GM21360 (cell line): ENCODE data around the gene CDKAL1.

ENCODE experiments used
- ATAC-seq: cut with Tn5 transposase; IDR thresholded peaks from one replicate; pipeline ENCODE4 v1.9.1; 2021; ENCODE audit warnings: mild to moderate bottlenecking, moderate library complexity; ENCODE audit not compliant: unreplicated experiment

Gene CDKAL1

GRCh38 chr6:21263531-21264287 lies 729.5 kb downstream of the CDKAL1 start:
- ATAC-seq, result no peak

GRCh38 chr6:21264288-21265033 lies 730.2 kb downstream of the CDKAL1 start:
- no peak for ATAC-seq

GRCh38 chr6:21265034-21265729 lies 730.9 kb downstream of the CDKAL1 start:
- ATAC-seq, result no peak

GRCh38 chr6:21265730-21266044 lies 731.4 kb downstream of the CDKAL1 start:
- no peak for ATAC-seq

- ATAC-seq, result no peak
These were observed 736.5 kb downstream of the CDKAL1 start for GRCh38 chr6:21270636-21271201.

- no peak for ATAC-seq
These were observed 737.3 kb downstream of the CDKAL1 start for GRCh38 chr6:21271428-21272155.

- no peak for ATAC-seq
These were observed 739.2 kb downstream of the CDKAL1 start for GRCh38 chr6:21273451-21273850.

- no peak for ATAC-seq
These were observed 740.6 kb downstream of the CDKAL1 start for GRCh38 chr6:21274851-21275250.

GRCh38 chr6:21277601-21278374 lies 743.5 kb downstream of the CDKAL1 start:
- ATAC-seq, result no peak

GRCh38 chr6:21278375-21278745 lies 744.1 kb downstream of the CDKAL1 start:
- no peak for ATAC-seq

GRCh38 chr6:21279619-21280018 lies 745.4 kb downstream of the CDKAL1 start:
- no peak for ATAC-seq

- ATAC-seq, result no peak
These were observed 747.1 kb downstream of the CDKAL1 start for GRCh38 chr6:21281366-21281765.
